Colonic mucosa (tissue), 4 donors: ENCODE measurements around the gene AGAP1. TPM values are rescaled to one million over a fixed set of nuclear protein-coding genes. Genes with fewer than 3 reads are reported as not detected.

Experiments
- DNase-seq: peaks from one replicate; pipeline ENCODE4 v3.0.0-alpha.2; 2020
- H3K27ac ChIP-seq: fragments of 200-600 bp; one replicate; pipeline ENCODE4 v1.8.0; 2021
- H3K27me3 ChIP-seq: fragments of 200-600 bp; one replicate; pipeline ENCODE4 v1.8.0; 2021
- H3K36me3 ChIP-seq: fragments of 200-600 bp; one replicate; pipeline ENCODE4 v1.8.0; 2021
- H3K4me1 ChIP-seq: fragments of 200-600 bp; one replicate; pipeline ENCODE4 v1.8.0; 2021; ENCODE audit warnings: mild to moderate bottlenecking
- H3K4me3 ChIP-seq: fragments of 200-600 bp; one replicate; pipeline ENCODE4 v1.8.0; 2021
- H3K9ac ChIP-seq, 2 donors: one replicate each; pipeline ENCODE4 v1.7.0; 2013; ENCODE audit warnings: control low read depth in 2 of 2, low read depth in 2 of 2, low read length in 2 of 2
- H3K9me3 ChIP-seq: fragments of 200-600 bp; one replicate; pipeline ENCODE4 v1.8.0; 2021
- intact Hi-C: fragments of 100-400 bp; cut with DNase I; formaldehyde crosslinking; loops from one replicate; pipeline ENCODE4 v1.14.1; 2022
- total RNA-seq, 2 donors: library from RNA; stranded (reverse); fragmentation: NEBNext Ultra II Directional in 1 of 2; extraction: Animal tissue kit (Norgen Biotek cat#: 25700) in 1 of 2; gene quantifications; one replicate each; pipeline ENCODE4 v1.2.1, GENCODE V29; 2021
- TF ChIP-seq, protein P1 (sequence below): fragments of 200-600 bp; IDR thresholded peaks from one replicate; pipeline ENCODE4 v1.8.0; 2022; ENCODE audit warnings: antibody characterized with exemption, mild to moderate bottlenecking
- donor health status: healthy.
- donor health status: DM: no; HTN: no; CAD: no.
- donor health status: DM: no; HTN: no; CAD: no.

AGAP1 gene
- total RNA-seq, 2 donors from 2014 or later: 62.1 to 62.9 TPM

- H3K9me3 ChIP-seq: no peaks in the 10 kb centered on the region
- no peaks in the 10 kb centered on the region for H3K36me3 ChIP-seq
- H3K4me1 ChIP-seq: peaks cover 14% of the 10 kb centered on the region
- H3K4me3 ChIP-seq: no peak overlapping the region
- H3K9ac ChIP-seq: no peak overlapping the region
- peaks cover 88% of the 10 kb centered on the region for H3K27me3 ChIP-seq
- no peak overlapping the region for H3K27ac ChIP-seq
- no peak for DNase-seq
- intact Hi-C loops: no loop called here
- TF ChIP-seq, protein P1, sequence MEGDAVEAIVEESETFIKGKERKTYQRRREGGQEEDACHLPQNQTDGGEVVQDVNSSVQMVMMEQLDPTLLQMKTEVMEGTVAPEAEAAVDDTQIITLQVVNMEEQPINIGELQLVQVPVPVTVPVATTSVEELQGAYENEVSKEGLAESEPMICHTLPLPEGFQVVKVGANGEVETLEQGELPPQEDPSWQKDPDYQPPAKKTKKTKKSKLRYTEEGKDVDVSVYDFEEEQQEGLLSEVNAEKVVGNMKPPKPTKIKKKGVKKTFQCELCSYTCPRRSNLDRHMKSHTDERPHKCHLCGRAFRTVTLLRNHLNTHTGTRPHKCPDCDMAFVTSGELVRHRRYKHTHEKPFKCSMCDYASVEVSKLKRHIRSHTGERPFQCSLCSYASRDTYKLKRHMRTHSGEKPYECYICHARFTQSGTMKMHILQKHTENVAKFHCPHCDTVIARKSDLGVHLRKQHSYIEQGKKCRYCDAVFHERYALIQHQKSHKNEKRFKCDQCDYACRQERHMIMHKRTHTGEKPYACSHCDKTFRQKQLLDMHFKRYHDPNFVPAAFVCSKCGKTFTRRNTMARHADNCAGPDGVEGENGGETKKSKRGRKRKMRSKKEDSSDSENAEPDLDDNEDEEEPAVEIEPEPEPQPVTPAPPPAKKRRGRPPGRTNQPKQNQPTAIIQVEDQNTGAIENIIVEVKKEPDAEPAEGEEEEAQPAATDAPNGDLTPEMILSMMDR: no peak
Measured at GRCh38 chr2:236171181-236171679, 677.4 kb downstream of the AGAP1 start.

- Histone ChIP-seq H3K9ac (no peak overlapping the region), H3K4me1 (peaks cover 11% of the 10 kb centered on the region), H3K9me3 (no peaks in the 10 kb centered on the region), H3K27me3 (peaks cover 88% of the 10 kb centered on the region), H3K27ac (no peak overlapping the region), H3K36me3 (no peaks in the 10 kb centered on the region), H3K4me3 (no peak overlapping the region)
- TF ChIP-seq, protein P1: no peak
- no peak for DNase-seq
- intact Hi-C loops: no loop called here
Measured at GRCh38 chr2:236171680-236172254, 677.9 kb downstream of the AGAP1 start.

DNA sequence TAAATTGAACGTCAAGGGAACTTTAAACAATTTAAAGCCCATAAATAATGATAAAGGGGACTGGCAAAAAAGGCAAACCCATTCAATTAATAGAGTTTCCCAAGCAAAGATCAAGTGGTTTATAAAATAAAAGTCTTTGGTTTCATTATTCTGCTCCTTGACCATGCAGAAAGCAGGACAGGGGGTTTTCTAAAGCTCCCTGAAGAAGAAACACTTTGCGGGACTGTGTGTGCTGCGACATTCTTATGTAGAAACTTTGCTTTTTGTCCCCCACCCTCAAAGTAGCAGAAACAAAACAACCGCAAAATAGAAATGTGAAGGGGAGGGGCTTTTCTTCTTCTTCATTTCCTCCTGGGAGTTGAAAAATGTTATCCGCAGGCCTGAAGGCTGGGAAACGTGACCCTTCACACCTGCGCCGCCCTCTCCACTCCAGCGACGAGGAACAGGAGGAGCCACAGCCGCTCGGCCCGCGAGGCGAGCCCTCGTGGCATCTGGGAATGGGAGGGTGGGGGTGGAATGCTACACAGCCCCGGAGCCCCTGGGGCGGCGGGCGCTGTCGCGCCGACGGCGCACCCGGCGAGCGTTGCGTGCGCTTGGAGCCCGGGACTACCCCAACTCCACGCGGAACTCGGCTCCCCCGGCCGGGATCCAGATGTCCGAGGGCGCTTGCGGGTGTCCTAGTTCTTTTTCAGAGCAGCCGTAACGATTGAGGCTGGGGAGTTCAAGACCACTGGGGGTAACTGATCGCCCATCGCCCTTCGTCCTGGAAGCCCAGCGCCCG is 678.6 kb downstream of the AGAP1 start:
- H3K9me3 ChIP-seq: no peaks in the 10 kb centered on the region
- no peaks in the 10 kb centered on the region for H3K36me3 ChIP-seq
- H3K9ac ChIP-seq: no peak overlapping the region
- peaks cover 86% of the 10 kb centered on the region for H3K27me3 ChIP-seq
- no peak overlapping the region for H3K27ac ChIP-seq
- H3K4me3 ChIP-seq: no peak overlapping the region
- intact Hi-C loops: no loop called here
- DNase-seq: no peak
- TF ChIP-seq, protein P1: no peak
- peaks cover 5% of the 10 kb centered on the region for H3K4me1 ChIP-seq

DNA sequence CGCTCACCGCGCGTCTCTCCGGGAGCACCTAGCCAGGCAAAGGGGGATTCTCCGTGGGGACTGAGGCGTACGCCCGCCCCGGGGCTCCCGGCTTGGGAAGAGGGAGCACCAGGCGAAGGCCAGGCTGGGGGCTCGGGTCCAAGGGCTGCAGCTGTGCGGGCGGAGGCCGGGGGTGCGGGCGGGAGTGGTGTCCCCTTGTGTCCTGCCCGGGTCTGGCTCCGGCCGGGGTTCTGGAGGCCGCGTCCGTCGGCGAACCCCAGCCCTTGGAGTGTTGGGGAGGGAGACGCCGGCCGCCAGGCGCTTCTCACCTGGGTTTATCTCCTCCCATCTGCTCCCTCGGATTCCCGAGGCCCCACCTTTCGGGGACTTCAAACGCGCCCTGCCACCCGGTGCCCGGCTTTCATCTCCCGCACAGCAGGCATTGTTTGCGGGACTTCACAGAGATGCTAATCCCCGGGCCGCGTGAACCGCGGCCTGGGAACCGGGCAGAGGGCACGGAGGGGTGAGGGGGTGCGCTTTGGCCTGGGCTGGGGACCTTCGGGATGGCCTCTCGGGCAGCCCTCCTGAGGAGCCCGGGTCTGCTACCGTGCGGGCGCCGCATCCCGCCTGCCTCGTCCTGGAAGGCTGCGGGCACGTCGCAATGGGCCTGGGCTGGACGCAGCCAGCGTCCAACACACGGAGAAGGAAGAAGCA is 679.3 kb downstream of the AGAP1 start:
- H3K9ac ChIP-seq: no peak overlapping the region
- no peaks in the 10 kb centered on the region for H3K9me3 ChIP-seq
- peaks cover 5% of the 10 kb centered on the region for H3K4me1 ChIP-seq
- no peak for DNase-seq
- no peak overlapping the region for H3K27ac ChIP-seq
- intact Hi-C loops: no loop called here
- TF ChIP-seq, protein P1: no peak
- H3K4me3 ChIP-seq: no peak overlapping the region
- no peaks in the 10 kb centered on the region for H3K36me3 ChIP-seq
- H3K27me3 ChIP-seq: peaks cover 86% of the 10 kb centered on the region

DNA sequence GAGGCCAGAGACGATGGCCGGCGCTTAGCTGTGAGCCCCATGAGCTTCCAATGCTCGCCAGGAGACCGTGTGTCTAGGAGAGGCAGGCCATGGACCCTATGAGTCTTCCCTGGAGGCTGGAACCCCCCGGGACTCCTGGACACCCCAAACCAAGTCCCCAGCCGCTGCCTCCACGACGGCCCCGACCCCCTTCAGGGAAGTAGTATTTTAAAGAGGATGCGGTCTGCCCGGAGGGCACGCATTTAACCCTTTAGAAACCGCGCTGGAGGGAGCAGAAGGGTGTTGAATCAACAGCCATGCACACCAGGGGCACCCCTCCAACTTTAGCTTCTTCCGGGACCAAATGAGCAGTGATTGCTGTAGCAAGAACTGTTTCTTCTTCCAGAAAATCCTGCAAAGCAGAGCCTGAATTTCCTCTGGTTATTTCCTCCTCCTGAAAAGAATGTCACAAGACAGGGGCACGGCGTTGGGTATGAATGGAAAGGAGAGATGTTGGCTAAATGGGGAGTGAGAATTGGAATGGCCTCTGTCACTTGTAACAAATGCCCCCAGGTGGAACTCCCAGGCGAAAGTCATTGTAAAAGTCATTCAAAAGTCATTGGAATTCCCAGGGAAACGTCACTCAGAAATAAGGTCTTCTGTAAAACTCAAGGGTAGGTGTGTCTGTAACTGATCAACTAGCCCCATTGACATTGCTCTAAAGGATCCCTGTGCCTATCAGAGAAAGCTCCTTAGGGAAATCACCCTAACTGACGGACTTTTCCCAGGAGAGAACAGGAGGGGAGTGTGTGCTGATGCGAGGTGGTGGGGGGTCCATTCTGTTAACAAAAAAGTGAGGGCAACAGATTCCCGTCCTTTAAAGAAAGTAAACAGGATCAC is 680.1 kb downstream of the AGAP1 start:
- DNase-seq: no peak

More for the DNA sequence above, 680.1 kb downstream of the AGAP1 start:
- H3K9ac ChIP-seq: no peak overlapping the region
- H3K27ac ChIP-seq: no peak overlapping the region
- H3K4me1 ChIP-seq: peaks cover 8% of the 10 kb centered on the region
- TF ChIP-seq, protein P1: no peak
- intact Hi-C loops: no loop called here
- peaks cover 86% of the 10 kb centered on the region for H3K27me3 ChIP-seq
- H3K9me3 ChIP-seq: no peaks in the 10 kb centered on the region
- H3K36me3 ChIP-seq: no peaks in the 10 kb centered on the region
- H3K4me3 ChIP-seq: no peak overlapping the region
